MV-4-11 (cell line): ENCODE data around the gene PIK3CB.
A peak's percentile ranks its signal among the peaks of the same experiment; 100 is the strongest.

ENCODE experiments used
- DNase-seq: peaks from one replicate; lab custom pipeline; 2025; lab: John Stamatoyannopoulos, UW

PIK3CB gene

GRCh38 chr3:138747225-138747624, 87.5 kb downstream of the PIK3CB start:
- no peak for DNase-seq

GRCh38 chr3:138740072-138740471, 94.7 kb downstream of the PIK3CB start:
- DNase-seq = no peak

GRCh38 chr3:138732456-138732855, 102.3 kb downstream of the PIK3CB start:
- DNase-seq = peak; percentile 69

GRCh38 chr3:138726946-138727730, 107.6 kb downstream of the PIK3CB start:
- DNase-seq = no peak

- DNase-seq = peak; percentile 49
Measured at GRCh38 chr3:138726042-138726441, 108.7 kb downstream of the PIK3CB start.

GRCh38 chr3:138725116-138725515, 109.6 kb downstream of the PIK3CB start:
- no peak for DNase-seq

- no peak for DNase-seq
Measured at GRCh38 chr3:138724443-138724842, 110.3 kb downstream of the PIK3CB start.

- no peak for DNase-seq
Measured at GRCh38 chr3:138718849-138719248, 115.9 kb downstream of the PIK3CB start.

GRCh38 chr3:138717348-138717747, 117.4 kb downstream of the PIK3CB start:
- no peak for DNase-seq

- no peak for DNase-seq
Measured at GRCh38 chr3:138712086-138712485, 122.6 kb downstream of the PIK3CB start.

- no peak for DNase-seq
Measured at GRCh38 chr3:138705675-138706074, 129.1 kb downstream of the PIK3CB start.

- no peak for DNase-seq
Measured at GRCh38 chr3:138696666-138697370, 137.9 kb downstream of the PIK3CB start.

- DNase-seq = peak; percentile 38
Measured at GRCh38 chr3:138694287-138695007, 140.3 kb downstream of the PIK3CB start.

GRCh38 chr3:138692152-138692551, 142.6 kb downstream of the PIK3CB start:
- DNase-seq = peak; percentile 76

- no peak for DNase-seq
Measured at GRCh38 chr3:138691351-138691750, 143.4 kb downstream of the PIK3CB start.

GRCh38 chr3:138690036-138690435, 144.7 kb downstream of the PIK3CB start:
- no peak for DNase-seq

GRCh38 chr3:138688871-138689299, 145.8 kb downstream of the PIK3CB start:
- no peak for DNase-seq

- DNase-seq = peak; percentile 28
Measured at GRCh38 chr3:138687236-138687635, 147.5 kb downstream of the PIK3CB start.

- DNase-seq = peak; percentile 87
Measured at GRCh38 chr3:138686771-138687221, 147.9 kb downstream of the PIK3CB start.

GRCh38 chr3:138684396-138684795, 150.3 kb downstream of the PIK3CB start:
- no peak for DNase-seq

- DNase-seq = no peak
Measured at GRCh38 chr3:138682648-138683047, 152.1 kb downstream of the PIK3CB start.

- no peak for DNase-seq
Measured at GRCh38 chr3:138681463-138682220, 153.1 kb downstream of the PIK3CB start.
